Activated naive CD4-positive, alpha-beta T cell treated with Interleukin-2 at 50 U/mL for 16 hours (primary cell): ENCODE results near the gene PID1.

Source experiments
- DNase-seq: peaks from one replicate; pipeline ENCODE4 v3.0.0-alpha.2; 2020

Gene PID1

GRCh38 chr2:229059331-229060033, 211.6 kb downstream of the PID1 start:
- DNase-seq, result no peak

GRCh38 chr2:229057976-229058553, 213.0 kb downstream of the PID1 start:
- DNase-seq, result no peak

GRCh38 chr2:229054311-229054710, 216.8 kb downstream of the PID1 start:
- DNase-seq, result no peak

- no peak for DNase-seq
Observed at GRCh38 chr2:229051798-229052197, 219.3 kb downstream of the PID1 start.

- no peak for DNase-seq
Observed at GRCh38 chr2:229050133-229050532, 221.0 kb downstream of the PID1 start.

GRCh38 chr2:229048134-229048533, 223.0 kb downstream of the PID1 start:
- no peak for DNase-seq

GRCh38 chr2:229045671-229046070, 225.4 kb downstream of the PID1 start:
- DNase-seq, result no peak

GRCh38 chr2:229044581-229044980, 226.5 kb downstream of the PID1 start:
- no peak for DNase-seq

- DNase-seq, result no peak
Observed at GRCh38 chr2:229043681-229044080, 227.4 kb downstream of the PID1 start.

GRCh38 chr2:229042349-229042748, 228.7 kb downstream of the PID1 start:
- DNase-seq, result no peak

- no peak for DNase-seq
Observed at GRCh38 chr2:229041691-229042090, 229.4 kb downstream of the PID1 start.

- DNase-seq, result no peak
Observed at GRCh38 chr2:229037621-229038020, 233.5 kb downstream of the PID1 start.

- DNase-seq, result no peak
Observed at GRCh38 chr2:229033816-229034215, 237.3 kb downstream of the PID1 start.

- DNase-seq, result no peak
Observed at GRCh38 chr2:229032608-229033234, 238.4 kb downstream of the PID1 start.

- no peak for DNase-seq
Observed at GRCh38 chr2:229027353-229028105, 243.6 kb downstream of the PID1 start.

- DNase-seq, result no peak
Observed at GRCh38 chr2:229025653-229026052, 245.4 kb downstream of the PID1 start.

- DNase-seq, result no peak
Observed at GRCh38 chr2:229022652-229023051, 248.4 kb downstream of the PID1 start.

GRCh38 chr2:229022071-229022470, 249.0 kb downstream of the PID1 start:
- no peak for DNase-seq

GRCh38 chr2:229009816-229010215, 261.3 kb downstream of the PID1 start:
- DNase-seq, result no peak

GRCh38 chr2:229003256-229003655, 267.8 kb downstream of the PID1 start:
- DNase-seq, result no peak

GRCh38 chr2:229001196-229001595, 269.9 kb downstream of the PID1 start:
- no peak for DNase-seq

- DNase-seq, result no peak
Observed at GRCh38 chr2:228999326-228999725, 271.8 kb downstream of the PID1 start.

GRCh38 chr2:228988786-228989185, 282.3 kb downstream of the PID1 start:
- DNase-seq, result no peak
